ENCODE measurements around the gene CEP295NL. TPM values are rescaled to one million over a fixed set of nuclear protein-coding genes. Genes with fewer than 3 reads are reported as not detected.

The CEP295NL gene
- total and polyA plus RNA-seq, 9 donors = 0.25 to 8.0 (median 4.4) TPM

DNA sequence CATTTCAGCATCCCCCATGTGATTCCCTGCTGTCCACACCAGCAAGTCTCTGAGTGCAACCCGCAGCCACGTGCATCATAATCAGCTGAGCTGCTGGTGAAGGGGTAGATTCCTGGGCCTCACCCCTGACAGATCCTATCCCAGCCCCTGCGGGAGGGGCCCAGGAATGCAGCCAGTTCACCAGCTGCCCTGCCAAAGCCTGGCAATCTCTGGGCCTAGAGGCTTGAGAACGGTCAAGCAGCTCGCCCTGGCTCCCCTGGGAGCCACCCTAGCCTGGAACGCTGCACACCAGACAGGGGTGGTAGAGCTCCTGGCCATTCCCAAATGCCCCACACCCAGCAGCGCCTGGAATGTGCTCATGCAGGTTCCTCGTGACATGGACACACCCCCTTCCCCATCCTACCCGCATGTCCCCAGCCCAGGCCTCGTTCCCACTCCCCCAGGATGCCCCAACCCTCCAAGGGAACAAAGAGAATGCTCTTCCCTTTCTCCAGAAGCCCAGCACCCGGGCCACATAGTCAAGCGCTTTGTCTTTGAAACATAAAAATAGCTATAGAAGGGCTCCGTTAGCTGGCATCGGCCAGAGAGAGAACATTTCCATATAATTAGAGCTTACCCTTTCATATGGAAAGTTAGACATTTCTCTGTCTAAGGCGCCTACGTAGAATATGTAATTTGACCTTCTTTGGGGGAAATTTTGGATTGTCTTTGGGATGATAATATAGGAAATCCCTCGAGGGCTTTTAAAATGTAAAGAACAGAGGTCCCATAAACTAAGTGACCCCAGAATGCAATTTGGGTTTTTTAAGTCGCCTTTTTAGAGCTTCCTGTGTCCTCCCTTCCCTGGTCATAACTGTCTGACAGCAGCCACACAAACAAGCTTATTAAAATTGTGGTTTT, 3.4 kb downstream of the CEP295NL start:
- TF ChIP-seq EP300 (IDR thresholded peaks at IDR 0.05) (no peak), POLR2A (IDR thresholded peaks at IDR 0.05) (no peak)
- TF ChIP-seq, protein P1, sequence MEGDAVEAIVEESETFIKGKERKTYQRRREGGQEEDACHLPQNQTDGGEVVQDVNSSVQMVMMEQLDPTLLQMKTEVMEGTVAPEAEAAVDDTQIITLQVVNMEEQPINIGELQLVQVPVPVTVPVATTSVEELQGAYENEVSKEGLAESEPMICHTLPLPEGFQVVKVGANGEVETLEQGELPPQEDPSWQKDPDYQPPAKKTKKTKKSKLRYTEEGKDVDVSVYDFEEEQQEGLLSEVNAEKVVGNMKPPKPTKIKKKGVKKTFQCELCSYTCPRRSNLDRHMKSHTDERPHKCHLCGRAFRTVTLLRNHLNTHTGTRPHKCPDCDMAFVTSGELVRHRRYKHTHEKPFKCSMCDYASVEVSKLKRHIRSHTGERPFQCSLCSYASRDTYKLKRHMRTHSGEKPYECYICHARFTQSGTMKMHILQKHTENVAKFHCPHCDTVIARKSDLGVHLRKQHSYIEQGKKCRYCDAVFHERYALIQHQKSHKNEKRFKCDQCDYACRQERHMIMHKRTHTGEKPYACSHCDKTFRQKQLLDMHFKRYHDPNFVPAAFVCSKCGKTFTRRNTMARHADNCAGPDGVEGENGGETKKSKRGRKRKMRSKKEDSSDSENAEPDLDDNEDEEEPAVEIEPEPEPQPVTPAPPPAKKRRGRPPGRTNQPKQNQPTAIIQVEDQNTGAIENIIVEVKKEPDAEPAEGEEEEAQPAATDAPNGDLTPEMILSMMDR (IDR thresholded peaks at IDR 0.05) = no peak
- WGBS, 3 donors = 46 to 54% (median 50%) methylated on average over 18 of the region's 18 CpGs
- H3K4me1 ChIP-seq (ENCODE audit: insufficient read depth) = peaks cover 41% of the 10 kb centered on the region
- H3K27ac ChIP-seq = no peak overlapping the region
- H3K4me3 ChIP-seq = no peak overlapping the region
- no peaks in the 10 kb centered on the region for H3K27me3 ChIP-seq
- intact Hi-C loops (cut with DNase I) = loop anchor here in 1 of 4 donors (5.0 kb wide), 1 partner anchor 37 kb away; no protein-coding TSS in a partner anchor
- no peaks in the 10 kb centered on the region for H3K36me3 ChIP-seq
- H3K9me3 ChIP-seq = no peaks in the 10 kb centered on the region
- peak in 1 of 5 donors; percentile 55 for DNase-seq

DNA sequence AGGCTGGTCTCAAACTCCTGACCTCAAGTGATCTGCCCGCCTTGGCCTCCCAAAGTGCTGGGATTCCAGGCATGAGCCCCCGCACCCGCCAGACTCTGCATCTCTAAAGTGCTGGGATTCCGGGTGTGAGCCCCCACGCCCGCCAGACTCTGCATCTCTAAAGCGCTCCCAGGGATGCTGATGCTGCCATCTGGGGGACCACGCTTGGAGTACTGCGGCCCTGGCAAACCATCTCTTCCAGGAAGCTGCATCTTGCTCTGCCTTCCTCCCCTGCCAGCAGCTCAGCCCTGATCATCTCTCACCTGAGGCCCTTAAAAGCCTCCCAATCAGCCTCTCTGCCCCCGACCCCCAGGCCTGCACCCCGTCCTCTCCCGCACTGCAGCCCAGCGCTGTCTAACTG, 4.1 kb downstream of the CEP295NL start:
- H3K9me3 ChIP-seq = no peaks in the 10 kb centered on the region
- H3K27ac ChIP-seq = no peak overlapping the region
- no peaks in the 10 kb centered on the region for H3K36me3 ChIP-seq
- H3K4me1 ChIP-seq (ENCODE audit: insufficient read depth) = peaks cover 43% of the 10 kb centered on the region
- DNase-seq = no peak
- intact Hi-C loops (cut with DNase I) = loop anchor here in 1 of 4 donors (5.0 kb wide), 1 partner anchor 37 kb away; no protein-coding TSS in a partner anchor
- no peaks in the 10 kb centered on the region for H3K27me3 ChIP-seq
- TF ChIP-seq POLR2A (IDR thresholded peaks at IDR 0.05) (no peak), EP300 (IDR thresholded peaks at IDR 0.05) (no peak)
- TF ChIP-seq, protein P1 (IDR thresholded peaks at IDR 0.05) = no peak
- H3K4me3 ChIP-seq = no peak overlapping the region
- 90 to 91% (median 90%) methylated on average over 13 of the region's 13 CpGs for WGBS, 3 donors

DNA sequence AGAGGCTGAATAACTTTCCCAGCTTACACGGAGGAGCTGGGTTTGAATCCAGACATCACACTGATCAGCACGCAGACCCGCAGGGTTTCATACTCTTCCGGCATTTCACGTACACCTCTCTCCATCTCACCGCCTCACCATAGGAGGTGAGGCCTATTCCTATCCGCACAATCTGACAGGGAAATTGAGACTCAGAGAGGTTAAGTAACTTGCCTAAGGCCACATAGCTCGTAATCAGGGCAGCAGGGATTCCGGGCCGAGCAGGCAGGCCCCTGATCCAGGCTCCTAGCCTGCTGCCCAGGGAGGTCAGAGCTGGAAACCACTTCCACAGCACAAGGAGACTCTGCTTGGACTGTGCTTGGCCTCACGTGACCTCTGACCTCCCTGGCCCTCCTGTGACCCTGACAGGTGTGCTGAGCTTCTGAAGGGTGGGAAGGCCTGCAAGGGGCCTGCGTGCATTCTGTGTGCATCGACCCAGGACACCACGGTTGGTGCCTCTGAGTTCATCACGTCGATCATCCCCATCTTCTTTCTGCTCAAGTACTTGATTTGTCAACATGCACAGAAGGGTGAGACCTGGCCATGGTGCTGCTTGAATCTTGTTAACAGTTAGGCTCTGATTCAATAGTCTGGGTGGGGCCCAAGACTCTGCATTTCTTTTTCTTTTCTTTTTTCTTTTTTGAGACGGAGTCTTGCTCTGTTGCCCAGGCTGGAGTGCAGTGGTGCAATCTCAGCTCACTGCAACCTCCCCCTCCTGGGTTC, 4.7 kb downstream of the CEP295NL start:
- no peak for DNase-seq
- Histone ChIP-seq H3K36me3 (no peaks in the 10 kb centered on the region), H3K27ac (no peak overlapping the region), H3K27me3 (no peaks in the 10 kb centered on the region), H3K4me3 (no peak overlapping the region), H3K4me1 (ENCODE audit: insufficient read depth) (peaks cover 43% of the 10 kb centered on the region), H3K9me3 (no peaks in the 10 kb centered on the region)
- intact Hi-C loops (cut with DNase I) = loop anchor here in 1 of 4 donors (5.0 kb wide), 1 partner anchor 36 kb away; no protein-coding TSS in a partner anchor
- WGBS, 3 donors = 76 to 81% (median 78%) methylated on average over 17 of the region's 17 CpGs
- TF ChIP-seq EP300 (IDR thresholded peaks at IDR 0.05) (no peak), POLR2A (IDR thresholded peaks at IDR 0.05) (no peak)
- TF ChIP-seq, protein P1 (IDR thresholded peaks at IDR 0.05) = no peak

DNA sequence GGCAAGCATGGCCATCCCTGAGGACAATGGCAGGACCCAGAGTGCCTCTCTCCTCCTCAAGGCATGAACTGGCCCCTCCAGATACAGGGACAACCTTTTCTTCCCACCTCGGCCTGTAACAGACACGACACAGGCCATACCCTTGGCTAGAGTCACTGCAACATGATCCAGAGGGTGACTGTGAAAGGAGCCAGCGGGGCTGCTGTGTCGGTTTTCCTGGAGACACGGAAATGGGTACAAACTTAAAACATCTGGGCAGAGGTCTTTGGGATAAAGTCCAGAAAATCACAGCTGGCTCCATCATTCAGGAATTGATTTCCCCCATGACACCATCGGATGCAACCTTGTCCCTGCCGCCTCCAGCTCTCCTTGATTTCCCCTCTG, 5.3 kb downstream of the CEP295NL start:
- intact Hi-C loops (cut with DNase I) = loop anchor here in 1 of 4 donors (5.0 kb wide), 1 partner anchor 35 kb away; no protein-coding TSS in a partner anchor
- no peak overlapping the region for H3K4me3 ChIP-seq
- no peaks in the 10 kb centered on the region for H3K9me3 ChIP-seq
- H3K4me1 ChIP-seq (ENCODE audit: insufficient read depth) = peaks cover 42% of the 10 kb centered on the region
- H3K27ac ChIP-seq = peak overlapping the region in 1 of 2 donors; percentile 61
- H3K36me3 ChIP-seq = no peaks in the 10 kb centered on the region
- TF ChIP-seq, protein P1 (IDR thresholded peaks at IDR 0.05) = no peak
- TF ChIP-seq EP300 (IDR thresholded peaks at IDR 0.05) (no peak), POLR2A (IDR thresholded peaks at IDR 0.05) (no peak)
- no peak for DNase-seq
- 53 to 69% (median 66%) methylated on average over 7 of the region's 7 CpGs for WGBS, 3 donors
- H3K27me3 ChIP-seq = no peaks in the 10 kb centered on the region
